Peyer's patch (tissue), 4 donors: ENCODE measurements around the gene KCND2. TPM values are rescaled to one million over a fixed set of nuclear protein-coding genes. Genes with fewer than 3 reads are reported as not detected.

Experiments
- DNase-seq, 3 donors: peaks; one replicate each; pipeline ENCODE4 v3.0.0-alpha.2; 2017 to 2019
- H3K27ac ChIP-seq, 4 donors: fragments of 200-600 bp; sonication (generic); one replicate each; pipeline ENCODE4 v1.5.1; 2016 to 2019
- H3K27me3 ChIP-seq, 2 donors: fragments of 200-600 bp; sonication (generic); one replicate each; pipeline ENCODE4 v1.5.1; 2019
- H3K36me3 ChIP-seq, 3 donors: fragments of 200-600 bp; sonication (generic); one replicate each; pipeline ENCODE4 v1.5.1; 2016 to 2019
- H3K4me1 ChIP-seq, 4 donors: fragments of 200-600 bp; sonication (generic); one replicate each; pipeline ENCODE4 v1.5.1; 2016 to 2019
- H3K4me3 ChIP-seq, 4 donors: fragments of 200-600 bp; sonication (generic); 1 replicate in 3 of 4; 2 replicates in 1 of 4; pipeline ENCODE4 v1.5.1; 2016 to 2019; ENCODE audit warnings: mild to moderate bottlenecking in 1 of 4
- H3K9me3 ChIP-seq, 4 donors: fragments of 200-600 bp; sonication (generic); one replicate each; pipeline ENCODE4 v1.5.1; 2016 to 2019; ENCODE audit warnings: mild to moderate bottlenecking in 1 of 4
- POLR2A ChIP-seq, 2 donors: fragments of 450-650 bp; IDR thresholded peaks; one replicate each; pipeline ENCODE4 v1.5.1; 2017; ENCODE audit warnings: antibody characterized with exemption in 2 of 2, mild to moderate bottlenecking in 2 of 2, moderate library complexity in 2 of 2
- small RNA-seq, 2 donors: library from RNA; depleted of rRNA; stranded (forward); fragments of <200 nt; gene quantifications; one replicate each; pipeline ENCODE3, GENCODE V24; 2016
- total RNA-seq, 4 donors: library from RNA; depleted of rRNA; stranded (reverse); fragments of >200 nt; gene quantifications; one replicate each; pipeline ENCODE4 v1.1.0, GENCODE V29; 2016
- TF ChIP-seq, protein P1 (sequence below), 6 experiments: fragments of 450-650 bp in 4 of 6; fragments of 200-600 bp in 2 of 6; sonication (generic) in 1 of 6; IDR thresholded peaks; one replicate each; pipeline ENCODE4 v1.5.1; 2017 to 2019; ENCODE audit warnings: antibody characterized with exemption in 6 of 6, mild to moderate bottlenecking in 3 of 6, moderate library complexity in 1 of 6

KCND2 gene
- total RNA-seq, 4 donors from 2014 or later, result 0.54 TPM; not detected in 3

- Histone ChIP-seq H3K4me1 (no peaks in the 10 kb centered on the region), H3K4me3 (no peak overlapping the region), H3K36me3 (peaks cover 0 to 4% (median 0%) of the 10 kb centered on the region in 3 donors), H3K27ac (no peak overlapping the region), H3K9me3 (no peaks in the 10 kb centered on the region), H3K27me3 (peaks cover 0 to 3% of the 10 kb centered on the region in 2 donors)
- DNase-seq, result no peak
- TF ChIP-seq, protein P1, sequence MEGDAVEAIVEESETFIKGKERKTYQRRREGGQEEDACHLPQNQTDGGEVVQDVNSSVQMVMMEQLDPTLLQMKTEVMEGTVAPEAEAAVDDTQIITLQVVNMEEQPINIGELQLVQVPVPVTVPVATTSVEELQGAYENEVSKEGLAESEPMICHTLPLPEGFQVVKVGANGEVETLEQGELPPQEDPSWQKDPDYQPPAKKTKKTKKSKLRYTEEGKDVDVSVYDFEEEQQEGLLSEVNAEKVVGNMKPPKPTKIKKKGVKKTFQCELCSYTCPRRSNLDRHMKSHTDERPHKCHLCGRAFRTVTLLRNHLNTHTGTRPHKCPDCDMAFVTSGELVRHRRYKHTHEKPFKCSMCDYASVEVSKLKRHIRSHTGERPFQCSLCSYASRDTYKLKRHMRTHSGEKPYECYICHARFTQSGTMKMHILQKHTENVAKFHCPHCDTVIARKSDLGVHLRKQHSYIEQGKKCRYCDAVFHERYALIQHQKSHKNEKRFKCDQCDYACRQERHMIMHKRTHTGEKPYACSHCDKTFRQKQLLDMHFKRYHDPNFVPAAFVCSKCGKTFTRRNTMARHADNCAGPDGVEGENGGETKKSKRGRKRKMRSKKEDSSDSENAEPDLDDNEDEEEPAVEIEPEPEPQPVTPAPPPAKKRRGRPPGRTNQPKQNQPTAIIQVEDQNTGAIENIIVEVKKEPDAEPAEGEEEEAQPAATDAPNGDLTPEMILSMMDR (IDR thresholded peaks at IDR 0.05), result no peak
- no peak for TF ChIP-seq POLR2A (IDR thresholded peaks at IDR 0.05)
These were observed 521.2 kb downstream of the KCND2 start for GRCh38 chr7:120794106-120794729.

DNA sequence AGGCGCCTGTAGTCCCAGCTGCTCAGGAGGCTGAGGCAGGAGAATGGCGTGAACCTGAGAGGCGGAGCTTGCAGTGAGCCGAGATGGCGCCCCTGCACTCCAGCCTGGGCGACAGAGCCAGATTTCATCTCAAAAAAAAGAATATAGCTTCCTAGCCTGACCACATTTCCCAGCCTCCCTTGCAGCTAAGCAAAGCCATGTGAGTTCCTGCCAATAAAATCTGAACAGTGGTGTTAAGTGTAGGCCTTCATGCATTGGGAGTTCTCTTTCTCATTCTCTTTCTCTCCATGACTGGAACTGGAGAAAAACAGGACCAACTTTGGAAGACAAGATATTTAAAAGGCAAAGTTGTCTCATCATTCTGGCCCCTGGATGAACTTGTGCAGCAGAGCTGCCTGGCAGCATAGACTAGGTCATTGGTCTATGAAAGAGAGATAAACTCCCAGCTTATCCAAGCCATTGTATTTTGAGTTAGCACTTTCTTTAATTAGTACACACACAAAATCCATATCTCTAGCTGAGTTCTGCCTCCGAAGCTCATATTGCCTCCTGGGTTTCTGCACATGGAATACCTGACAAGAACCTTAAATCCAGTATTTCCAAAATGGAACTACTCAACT lies 524.2 kb downstream of the KCND2 start:
- Histone ChIP-seq H3K36me3 (peaks cover 0 to 4% (median 0%) of the 10 kb centered on the region in 3 donors), H3K4me1 (no peaks in the 10 kb centered on the region), H3K27me3 (peaks cover 0 to 3% of the 10 kb centered on the region in 2 donors), H3K4me3 (no peak overlapping the region), H3K9me3 (no peaks in the 10 kb centered on the region), H3K27ac (no peak overlapping the region)
- no peak for DNase-seq
- TF ChIP-seq, protein P1 (IDR thresholded peaks at IDR 0.05), result no peak
- no peak for TF ChIP-seq POLR2A (IDR thresholded peaks at IDR 0.05)

GRCh38 chr7:120799147-120799546 lies 526.2 kb downstream of the KCND2 start:
- no peak for TF ChIP-seq POLR2A (IDR thresholded peaks at IDR 0.05)
- TF ChIP-seq, protein P1 (IDR thresholded peaks at IDR 0.05), result no peak
- no peaks in the 10 kb centered on the region for H3K4me1 ChIP-seq
- no peaks in the 10 kb centered on the region for H3K9me3 ChIP-seq
- H3K4me3 ChIP-seq, result no peak overlapping the region
- H3K27me3 ChIP-seq, result peaks cover 0 to 3% of the 10 kb centered on the region in 2 donors
- no peak for DNase-seq
- H3K27ac ChIP-seq, result no peak overlapping the region
- peaks cover 0 to 4% (median 0%) of the 10 kb centered on the region in 3 donors for H3K36me3 ChIP-seq

Small RNA genes lying within 50 kb of the gene (small RNA-seq; reads per million reads assigned to genes)
- 0 reads per million in 2 donors for gene RNU6-581P
